Activated naive CD4-positive, alpha-beta T cell (primary cell): Measurements from ENCODE around the gene TPRG1.

ENCODE experiments used
- DNase-seq, 4 experiments: peaks; one replicate each; lab custom pipeline; 2025; lab: John Stamatoyannopoulos, UW

TPRG1 gene

DNA sequence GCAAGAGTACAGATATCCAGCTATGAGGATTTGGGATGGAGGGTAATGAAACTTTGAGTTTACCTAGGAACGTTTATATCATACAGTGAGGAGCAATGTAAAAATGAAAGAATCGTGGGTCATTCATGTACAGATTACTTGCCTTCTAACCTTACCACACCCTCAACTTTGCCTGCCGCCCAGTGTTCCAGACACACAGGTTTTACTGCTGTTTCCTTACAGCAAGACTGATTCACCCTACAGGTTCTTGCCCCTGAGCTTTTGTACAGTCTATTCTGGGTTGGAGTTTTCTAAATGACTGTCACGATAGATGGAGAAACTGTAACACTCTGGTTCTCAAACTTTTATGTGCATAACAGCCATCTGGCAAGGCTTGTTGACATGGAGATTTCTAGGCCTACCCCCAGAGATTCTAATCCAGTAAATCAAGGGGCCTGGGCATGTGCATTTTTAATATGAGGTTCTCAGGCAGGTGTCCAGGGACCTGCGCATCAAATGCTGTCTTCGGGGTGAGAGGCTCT, 6.6 kb upstream of the TPRG1 start:
- no peak for DNase-seq

DNA sequence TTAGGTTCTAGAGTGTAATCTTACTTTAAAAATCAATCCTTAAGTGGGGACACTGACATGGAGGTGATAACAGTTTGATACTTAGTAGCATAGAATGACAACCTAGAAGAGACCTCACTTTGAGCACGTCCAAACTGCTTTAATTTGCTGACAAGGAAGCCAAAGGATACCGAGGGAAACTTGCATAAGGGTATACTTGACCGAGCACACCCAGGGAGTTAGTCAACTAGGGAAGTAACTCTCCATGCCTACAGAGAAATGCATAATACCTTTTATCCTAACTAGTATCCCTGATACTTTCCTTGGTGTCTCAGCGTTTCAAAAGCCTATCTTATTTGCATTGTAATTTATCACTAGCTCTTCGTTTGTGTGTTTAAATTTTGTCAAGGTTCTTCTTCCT, 5.5 kb upstream of the TPRG1 start:
- no peak for DNase-seq

DNA sequence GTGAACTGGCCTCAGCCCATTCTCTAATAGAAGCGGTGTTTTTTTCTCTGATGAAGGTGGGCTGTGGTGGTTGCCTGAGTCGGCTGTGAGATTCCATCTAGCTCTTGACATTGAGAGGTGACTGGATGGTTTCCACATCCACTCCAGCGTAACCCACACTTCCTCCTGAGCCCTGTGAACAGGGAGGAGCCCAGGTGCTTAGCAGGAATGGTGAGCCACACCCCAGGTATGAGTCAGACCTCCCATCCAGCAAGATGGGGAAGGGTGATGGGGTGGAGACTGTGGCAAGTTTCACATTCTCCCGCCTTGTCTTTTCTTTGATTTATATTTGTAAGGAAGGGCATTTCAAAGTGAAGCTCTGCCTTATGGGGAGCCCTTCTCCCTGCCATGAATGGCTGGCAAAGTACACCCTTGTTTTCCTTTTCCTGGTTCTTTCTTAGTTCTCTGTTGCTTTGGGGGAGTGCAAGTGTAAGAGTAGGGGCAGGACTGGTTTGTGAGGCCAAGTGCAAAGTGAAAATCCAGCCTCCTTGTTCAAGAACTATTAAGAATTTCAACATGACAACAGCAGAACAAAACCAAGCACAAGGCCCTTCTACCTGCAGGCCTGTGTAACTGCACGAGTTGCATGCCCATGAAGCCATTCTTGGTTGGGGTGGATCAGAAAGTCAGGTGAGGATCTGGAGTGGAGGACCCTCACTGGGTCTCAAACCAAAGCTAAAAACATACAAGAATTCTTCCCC, 4.6 kb upstream of the TPRG1 start:
- no peak for DNase-seq

DNA sequence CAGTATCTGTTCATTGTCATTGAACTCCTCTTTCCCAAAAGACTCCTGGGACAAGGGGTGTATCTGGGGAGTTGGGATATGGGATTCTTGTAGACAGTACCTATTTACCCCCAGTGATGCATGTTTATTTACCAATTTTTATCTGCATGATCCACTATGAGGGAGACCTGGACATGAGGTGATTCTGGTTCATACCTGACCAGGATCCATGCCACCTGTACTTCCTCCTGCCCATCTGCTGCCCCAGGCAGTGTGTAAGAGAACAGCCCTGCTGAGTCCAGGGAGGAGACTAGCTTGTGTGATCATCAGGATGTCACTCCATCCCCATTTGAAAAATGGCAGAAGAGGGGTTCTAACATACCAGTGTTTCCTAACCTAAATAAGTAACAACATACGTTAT, 3.1 kb upstream of the TPRG1 start:
- DNase-seq, result no peak

DNA sequence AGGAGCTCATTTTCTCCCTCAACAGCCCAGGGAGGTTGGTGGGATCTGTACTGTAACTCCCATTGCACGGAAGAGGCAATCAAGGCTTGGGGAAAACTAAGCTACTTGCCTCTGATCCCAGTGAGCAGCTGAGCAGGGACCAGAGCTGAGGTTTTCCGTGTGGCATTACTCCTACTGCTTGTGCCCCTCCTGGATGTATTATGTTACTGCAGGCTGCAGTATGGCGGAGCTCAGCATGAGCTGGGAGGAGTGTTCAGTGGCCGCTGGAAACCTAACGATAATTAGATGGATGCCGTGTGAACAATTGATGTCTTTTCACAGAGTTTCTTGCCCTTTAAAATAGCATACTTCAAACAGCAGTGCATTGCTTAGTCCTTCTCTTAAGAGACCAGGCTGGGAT, 2.0 kb upstream of the TPRG1 start:
- no peak for DNase-seq

DNA sequence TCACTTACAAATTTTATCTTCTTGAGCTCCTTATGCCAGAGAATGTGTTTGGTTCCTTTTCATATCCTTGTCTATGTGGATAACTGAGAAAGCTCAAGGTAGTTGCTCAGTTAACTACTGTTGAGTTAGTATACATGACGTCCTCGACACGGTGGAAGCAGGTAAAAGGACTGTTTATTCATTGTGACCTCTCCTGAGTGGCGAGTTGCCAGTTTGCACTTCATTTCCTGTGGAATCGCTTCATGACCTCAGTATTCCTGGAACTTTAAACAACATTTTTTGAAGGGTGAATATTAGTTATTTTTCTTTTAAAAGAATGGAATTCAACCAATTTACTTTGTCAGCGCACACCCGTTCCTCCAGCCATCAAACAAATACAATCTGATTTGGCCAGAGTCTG, 1.2 kb upstream of the TPRG1 start:
- no peak for DNase-seq

DNA sequence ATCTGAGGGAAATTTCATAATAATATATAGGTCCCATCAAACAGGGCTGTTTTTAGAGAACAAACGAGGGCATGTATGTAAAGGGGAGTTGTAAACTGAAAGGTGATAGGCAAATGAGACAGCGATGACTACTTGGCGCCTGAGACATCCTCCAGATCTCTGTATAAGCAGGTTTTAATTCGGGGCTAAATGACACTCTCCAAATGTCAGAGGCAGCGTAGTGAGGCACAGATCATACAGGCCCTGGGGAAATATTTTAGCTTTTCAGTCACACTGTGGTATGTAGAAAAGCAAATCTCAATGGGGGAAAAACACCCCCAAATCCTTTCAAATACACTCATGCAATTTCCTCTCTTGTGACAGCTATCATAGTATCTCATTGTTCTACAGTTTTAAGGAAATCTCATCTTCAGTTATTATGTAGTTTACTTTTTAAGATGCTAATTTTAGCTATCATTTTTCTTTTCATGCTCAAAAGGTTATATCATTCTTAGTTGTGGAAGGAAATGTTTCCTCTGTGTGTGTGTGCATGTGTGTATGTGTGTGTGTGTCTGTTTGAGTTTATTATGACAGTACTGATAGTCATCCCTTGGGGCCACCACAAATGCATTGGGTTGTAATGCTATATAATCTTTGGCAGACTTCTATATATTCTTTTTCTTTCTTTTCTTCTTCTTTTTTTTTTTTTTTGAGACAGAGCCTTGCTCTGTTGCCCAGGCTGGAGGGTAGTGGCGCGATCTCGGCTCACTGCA, 1.1 kb downstream of the TPRG1 start:
- no peak for DNase-seq

DNA sequence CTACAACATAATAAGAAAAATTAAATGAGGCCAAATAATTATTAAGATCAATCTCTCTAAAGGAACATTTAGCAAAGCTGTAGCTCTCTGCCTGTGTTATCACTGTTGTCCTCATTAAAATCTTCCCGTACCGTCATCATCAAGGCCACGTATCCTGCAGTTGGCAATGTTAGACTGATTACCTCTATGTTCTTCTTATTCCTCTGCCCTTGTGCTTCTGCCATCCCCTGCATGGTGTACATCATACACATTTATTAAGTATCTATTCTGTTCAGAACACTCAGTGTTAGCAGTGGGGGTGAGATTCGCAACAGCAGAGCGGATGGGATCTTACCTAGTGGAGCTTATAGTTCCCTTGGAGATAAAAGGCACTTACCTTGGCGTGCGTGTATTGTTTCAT, 12.8 kb downstream of the TPRG1 start:
- no peak for DNase-seq

DNA sequence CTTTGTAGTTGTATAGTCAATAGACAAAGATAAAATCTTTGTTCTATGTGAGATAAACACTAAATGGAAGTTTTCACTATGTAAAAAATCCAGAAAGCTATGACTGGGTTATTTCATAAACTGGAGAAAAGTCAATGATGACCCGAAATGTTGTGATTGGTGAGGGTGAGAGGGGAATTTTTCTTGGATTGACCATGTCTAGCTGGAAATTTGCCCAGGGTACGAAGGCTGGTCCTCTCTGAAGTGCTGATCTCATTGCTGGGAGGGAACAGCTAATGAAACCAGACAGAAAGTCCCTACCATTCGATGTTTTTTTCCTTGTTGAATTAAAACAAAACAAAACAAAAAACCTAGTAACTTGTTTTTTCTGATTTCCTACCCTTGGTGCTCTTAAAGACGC, 14.3 kb downstream of the TPRG1 start:
- DNase-seq, result no peak

DNA sequence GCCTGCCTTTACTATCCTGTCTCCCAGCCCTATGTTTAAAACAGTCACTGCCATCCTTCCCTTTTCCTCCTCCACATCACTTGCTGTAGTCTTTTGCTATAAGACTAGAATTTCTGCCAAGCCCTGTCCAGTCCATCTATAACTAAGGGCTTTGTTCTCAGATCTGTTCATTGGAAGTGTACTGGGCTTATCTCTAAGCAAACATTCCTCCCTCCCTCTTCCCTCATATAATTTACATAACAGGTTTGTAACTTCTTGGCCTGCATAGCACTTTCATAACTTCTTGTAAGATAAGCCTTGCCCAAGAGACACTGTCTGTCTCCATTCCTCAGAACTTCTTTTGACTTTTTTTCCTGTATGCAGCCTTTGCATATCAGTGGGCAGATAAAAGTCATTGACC, 16.7 kb downstream of the TPRG1 start:
- DNase-seq, result no peak

DNA sequence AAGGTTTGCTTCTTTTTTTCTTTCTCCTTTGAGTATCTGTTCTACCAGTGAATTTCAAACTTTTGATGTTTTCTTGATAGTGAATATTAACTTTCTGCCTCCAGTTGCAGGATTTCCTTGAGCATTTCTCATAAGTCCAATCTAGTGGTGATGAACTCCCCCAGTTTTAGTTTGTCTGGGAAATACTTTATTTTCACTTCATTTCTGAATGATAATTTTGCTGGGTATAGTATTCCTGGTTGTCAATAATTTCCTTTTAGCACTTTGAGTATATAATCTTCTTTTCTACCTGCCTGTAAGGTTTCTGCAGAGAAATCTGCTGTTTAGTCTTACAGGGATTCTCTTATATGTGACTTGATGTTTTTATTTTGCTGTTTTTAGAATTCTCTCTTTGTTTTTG, 21.0 kb downstream of the TPRG1 start:
- no peak for DNase-seq

DNA sequence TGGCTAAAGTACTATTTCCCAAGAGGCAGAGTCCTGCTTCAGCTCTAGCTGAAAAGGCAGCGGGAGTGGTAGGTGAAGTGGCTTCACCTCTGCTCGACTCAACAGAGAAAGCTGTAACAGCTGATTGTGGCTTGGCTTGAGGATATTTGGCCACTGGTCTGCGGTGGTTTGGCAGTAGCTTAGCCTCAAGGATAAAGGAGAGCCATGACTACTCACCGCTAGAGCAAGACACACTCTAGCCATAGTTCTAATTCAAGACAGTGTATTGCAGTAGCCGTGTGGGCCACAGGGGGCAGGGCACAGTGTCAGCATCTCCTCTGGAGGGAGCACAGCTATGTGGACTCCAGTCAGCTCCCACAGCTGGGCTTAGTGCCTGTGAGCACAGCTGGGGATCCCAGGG, 23.5 kb downstream of the TPRG1 start:
- no peak for DNase-seq

DNA sequence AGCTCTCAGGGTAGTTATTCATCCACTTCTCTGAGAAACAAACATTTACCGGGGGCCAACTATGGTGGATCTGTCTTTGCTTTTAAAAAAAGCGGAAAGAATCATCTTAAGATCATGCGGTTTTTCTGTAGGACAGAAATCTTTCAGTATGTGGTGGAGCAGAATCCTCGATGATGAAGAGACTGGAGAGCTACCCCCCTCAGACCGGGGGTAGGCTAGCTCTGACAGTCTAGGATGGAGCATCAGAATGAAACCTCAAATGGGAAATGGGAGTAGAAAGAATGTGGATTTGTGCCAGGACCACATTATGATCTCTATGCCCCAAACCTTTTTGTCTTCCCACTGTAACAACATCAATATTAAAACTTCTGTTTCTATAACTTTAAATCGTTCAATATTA, 30.3 kb downstream of the TPRG1 start:
- DNase-seq, result no peak

DNA sequence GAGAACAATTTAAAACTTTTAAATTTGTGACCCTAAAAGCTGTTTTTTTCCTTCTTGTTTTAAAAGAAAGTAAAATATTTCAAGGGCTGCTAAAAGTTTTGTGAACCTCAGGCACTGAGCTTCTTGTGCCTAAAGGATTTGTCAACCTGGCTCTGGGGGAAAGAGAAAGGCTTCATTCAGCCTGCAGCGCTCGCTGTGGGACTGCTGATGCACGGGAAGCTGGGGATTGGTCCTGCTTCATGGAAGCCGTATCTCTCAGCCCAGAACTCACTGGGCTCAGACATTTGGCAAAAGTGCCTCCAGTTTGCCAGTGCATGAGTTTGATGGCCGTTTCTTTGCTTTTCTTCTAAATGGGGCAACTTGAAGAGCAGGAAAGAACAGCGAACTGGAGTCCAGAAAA, 30.8 kb downstream of the TPRG1 start:
- no peak for DNase-seq

DNA sequence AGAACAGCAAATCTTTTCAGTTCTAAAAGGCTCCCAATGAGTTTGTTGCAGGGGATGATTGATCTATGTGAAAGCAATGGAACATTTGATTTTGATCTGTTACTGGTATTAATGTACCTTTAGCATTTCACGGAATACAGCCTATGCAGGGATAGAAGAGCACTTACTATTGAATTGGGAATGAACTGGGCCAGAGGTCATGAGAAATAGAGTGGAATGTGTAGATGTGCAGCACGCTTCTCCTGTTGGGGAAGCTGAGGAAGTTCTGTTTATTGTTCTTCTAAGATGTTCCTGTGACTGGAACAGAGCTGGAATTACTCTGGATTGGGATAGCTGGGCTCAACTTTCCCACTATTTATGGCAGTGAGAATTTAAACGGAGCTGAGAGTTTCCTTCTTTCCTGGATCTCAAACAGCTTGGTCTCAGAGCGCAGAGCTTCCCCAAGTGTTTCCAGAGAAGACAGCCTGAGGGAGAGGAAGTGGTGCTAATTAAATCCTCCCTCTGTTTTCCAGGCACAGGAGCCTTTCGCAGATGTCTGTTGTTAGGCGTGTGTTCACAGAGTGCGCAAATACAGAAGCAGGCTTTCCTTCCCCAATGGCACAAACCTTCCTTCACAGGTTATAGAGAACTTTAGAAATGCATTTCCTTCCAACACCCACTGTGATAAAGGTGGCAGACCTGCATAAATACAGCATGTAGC, 32.5 kb downstream of the TPRG1 start:
- DNase-seq, result no peak

DNA sequence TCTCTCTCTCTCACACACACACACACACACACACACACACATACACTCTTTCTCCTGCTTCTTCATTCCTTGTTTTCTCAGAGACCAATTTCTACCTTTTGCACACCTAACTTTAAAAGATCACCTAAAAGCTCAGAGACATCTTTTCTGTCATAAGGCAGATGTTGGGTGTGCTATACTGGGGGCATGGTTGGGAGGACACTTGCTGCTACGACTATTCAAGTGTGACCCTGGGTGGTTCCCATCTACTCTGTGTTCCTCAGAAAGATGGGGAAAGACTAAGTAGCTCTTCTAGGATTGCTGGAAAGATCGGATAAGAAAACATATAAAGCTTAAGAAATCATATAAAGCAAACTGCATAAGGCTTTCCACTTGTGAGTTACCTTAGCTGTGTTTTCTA, 33.2 kb downstream of the TPRG1 start:
- DNase-seq, result no peak

DNA sequence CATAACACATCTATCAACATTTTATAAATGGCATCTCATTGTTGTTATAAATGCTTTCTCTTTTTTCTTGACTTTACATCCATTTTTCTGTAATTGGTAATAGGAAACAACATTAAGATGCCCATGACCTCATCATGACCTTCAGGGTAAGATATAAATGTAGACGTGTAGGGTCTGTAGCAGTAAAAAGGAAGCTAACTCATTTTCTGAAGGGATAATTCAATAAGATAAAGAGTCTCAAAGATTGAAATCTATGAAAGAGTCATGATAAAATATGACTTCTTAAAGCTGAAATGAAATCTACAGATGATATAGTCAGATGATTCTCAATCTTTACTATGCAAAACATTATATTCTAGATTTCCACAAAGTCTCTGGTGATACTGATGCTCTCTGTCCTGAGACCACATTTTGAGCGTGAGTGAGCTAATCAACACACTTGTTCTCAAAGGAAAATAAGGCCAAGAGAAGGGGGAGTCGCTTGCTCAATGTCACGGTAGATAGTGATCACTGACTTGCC, 38.5 kb downstream of the TPRG1 start:
- no peak for DNase-seq

DNA sequence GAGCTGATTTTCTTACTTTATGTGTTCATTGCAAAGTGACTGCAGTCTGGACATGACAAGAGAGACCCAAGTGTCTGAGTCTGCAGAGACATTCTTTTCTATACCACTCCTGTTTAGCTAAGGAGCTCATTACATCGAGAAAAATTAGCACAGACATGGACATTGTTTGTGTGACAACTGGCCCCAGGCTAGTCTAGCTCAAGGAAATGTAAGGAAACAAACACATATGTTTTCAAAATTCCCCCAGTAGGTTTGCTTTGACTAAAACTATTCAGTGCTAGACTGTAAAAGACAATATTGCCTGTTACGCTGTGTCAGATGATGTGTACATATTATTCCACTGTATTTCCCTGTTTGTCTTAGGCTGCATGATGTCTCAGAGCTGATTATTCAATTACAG, 40.9 kb downstream of the TPRG1 start:
- DNase-seq, result no peak

DNA sequence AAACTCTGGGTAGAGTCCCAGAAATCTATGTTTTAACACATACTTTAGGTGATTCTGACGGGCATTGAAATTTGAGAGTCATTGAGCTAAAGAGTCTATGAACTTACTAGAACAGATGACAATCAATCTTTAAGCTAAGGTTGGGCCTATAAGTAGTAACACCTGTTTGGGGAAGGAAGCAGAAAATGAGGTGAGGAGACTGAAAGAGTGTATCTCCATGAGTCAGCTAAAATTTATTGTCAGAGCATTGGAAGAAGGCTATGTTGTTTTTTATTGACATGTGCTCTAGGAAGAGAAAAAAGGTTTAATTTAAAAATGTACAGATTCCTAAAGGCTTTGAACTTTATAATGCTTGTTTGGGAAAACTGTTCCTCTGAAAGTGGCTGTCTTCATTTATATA, 42.9 kb downstream of the TPRG1 start:
- DNase-seq, result no peak

DNA sequence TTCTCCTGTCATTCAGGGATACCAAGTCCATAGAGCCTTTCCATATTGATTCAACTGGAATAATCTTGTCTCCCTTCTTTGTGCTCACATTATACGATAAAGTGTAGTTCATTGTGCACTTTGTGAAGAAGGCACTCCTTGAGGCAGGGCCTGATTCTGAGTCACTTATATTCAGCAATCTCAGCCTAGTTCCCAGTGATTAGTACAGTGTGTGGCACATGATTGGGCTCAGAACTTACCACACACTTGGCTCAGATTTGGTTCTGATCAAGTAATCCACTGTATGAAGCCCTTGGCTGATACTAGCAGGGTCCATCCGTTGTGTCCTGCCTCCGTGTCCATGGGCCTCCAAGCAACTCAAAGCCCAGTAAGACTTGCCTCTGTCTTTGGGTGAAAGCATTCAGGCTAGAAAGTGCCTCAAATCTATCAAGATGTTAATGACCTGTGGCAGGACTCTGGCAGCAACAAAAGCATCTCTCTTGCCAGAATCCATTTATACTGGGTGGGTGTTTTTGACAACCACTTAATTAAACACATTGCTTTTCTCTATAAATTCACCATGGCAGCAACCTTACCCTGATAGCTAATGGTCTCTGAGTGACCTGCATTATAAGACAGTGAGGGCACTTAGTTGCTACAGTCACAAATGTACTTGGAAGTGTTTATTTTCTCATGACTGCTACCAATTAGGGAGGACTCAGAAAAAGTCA, 51.3 kb downstream of the TPRG1 start:
- DNase-seq, result no peak

DNA sequence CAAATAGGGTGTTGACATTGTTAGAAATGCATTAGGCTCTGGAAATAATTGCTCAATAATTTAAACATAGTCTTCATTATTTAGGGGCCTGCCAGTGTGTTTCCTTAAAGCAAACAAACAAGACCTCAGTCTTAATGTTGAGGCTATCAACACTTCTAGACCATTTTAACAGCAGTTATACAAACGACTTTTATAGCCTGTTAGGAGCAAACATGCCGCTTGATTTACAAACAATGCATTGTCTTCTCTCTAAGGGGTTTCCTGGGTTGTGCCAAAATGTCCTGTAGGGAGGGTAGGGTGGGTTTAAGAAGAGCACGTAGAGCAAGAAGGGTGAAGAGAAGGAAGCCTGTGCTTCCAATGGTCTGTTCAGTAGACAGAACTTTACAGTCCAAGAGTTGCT, 53.7 kb downstream of the TPRG1 start:
- no peak for DNase-seq

DNA sequence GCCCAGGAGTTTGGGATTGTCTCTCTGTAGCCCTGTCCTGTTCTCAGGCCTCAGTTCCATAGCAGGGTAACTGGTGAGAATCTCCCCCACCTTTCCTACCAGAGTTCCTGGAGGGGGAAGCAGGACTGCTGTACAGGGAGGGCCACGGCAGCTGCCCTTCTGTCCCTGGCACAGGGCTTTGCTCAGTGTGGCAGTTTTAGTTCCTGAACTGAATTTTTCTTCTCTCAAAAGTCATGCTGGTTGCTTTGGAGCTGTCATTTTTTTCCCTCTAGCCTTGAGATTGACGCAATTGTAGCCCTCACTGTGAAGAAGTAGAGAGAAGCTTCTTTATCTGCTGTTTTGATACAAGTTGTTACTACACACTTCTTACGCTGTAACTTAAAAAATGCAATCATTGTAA, 55.5 kb downstream of the TPRG1 start:
- no peak for DNase-seq
